HFFc6 (cell line): Measurements from ENCODE around the gene TMEM207. TPM values are rescaled to one million over a fixed set of nuclear protein-coding genes. Genes with fewer than 3 reads are reported as not detected.

Experiments used
- DNase-seq: peaks from one replicate; pipeline ENCODE4 v3.0.0-alpha.2; 2018
- H3K27ac Mint-ChIP-seq: 2 replicates; pipeline ENCODE4 v1.8.0; 2020; ENCODE audit warnings: mild to moderate bottlenecking, mixed read lengths
- H3K27me3 Mint-ChIP-seq: 2 replicates; pipeline ENCODE4 v1.8.0; 2021; ENCODE audit warnings: mild to moderate bottlenecking, moderate library complexity, mixed read lengths; ENCODE audit not compliant: insufficient read depth
- H3K36me3 Mint-ChIP-seq: 2 replicates; pipeline ENCODE4 v1.8.0; 2021; ENCODE audit warnings: low read depth, mixed read lengths
- H3K4me1 Mint-ChIP-seq: 2 replicates; pipeline ENCODE4 v1.8.0; 2020; ENCODE audit warnings: low read depth, mixed read lengths
- H3K4me3 Mint-ChIP-seq: 2 replicates; pipeline ENCODE4 v1.8.0; 2020; ENCODE audit warnings: mild to moderate bottlenecking, moderate library complexity, mixed read lengths
- H3K9me3 Mint-ChIP-seq: 2 replicates; pipeline ENCODE4 v1.8.0; 2020; ENCODE audit warnings: mild to moderate bottlenecking, mixed read lengths
- total RNA-seq, 6 experiments: library from RNA; stranded (reverse); fragmentation: NEBNext Ultra II Directional; extraction: Animal tissue kit (Norgen Biotek cat#: 25700); gene quantifications; 2 replicates in 1 of 6; 3 replicates in 5 of 6; pipeline ENCODE4 v1.2.3, GENCODE V29; 2021
- TF ChIP-seq, protein P1 (sequence below): fragments of 200-600 bp; sonication (generic); IDR thresholded peaks from 2 replicates; pipeline ENCODE4 v1.5.0; 2021; ENCODE audit warnings: antibody characterized with exemption, mild to moderate bottlenecking

The TMEM207 gene
- total RNA-seq, 6 experiments from 2014 or later: not detected

DNA sequence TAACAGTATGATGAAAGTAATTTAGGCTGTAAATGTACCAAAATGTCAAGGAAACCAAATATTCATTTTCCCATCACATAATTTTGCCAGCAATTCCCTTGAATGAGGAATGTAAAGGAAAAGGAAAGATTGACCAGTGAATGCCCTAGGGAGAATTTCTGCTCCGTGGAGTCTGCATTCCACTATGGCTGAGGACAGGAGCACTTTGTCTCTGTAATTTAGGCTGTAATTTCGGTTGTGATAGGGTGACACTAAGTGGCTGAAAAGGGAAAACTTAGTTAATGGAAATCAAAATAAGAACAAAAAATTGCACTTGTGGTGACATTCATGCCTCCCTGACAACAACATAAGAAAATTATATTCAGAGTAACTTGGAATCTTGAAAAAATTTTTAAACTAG lies 8.3 kb upstream of the TMEM207 start:
- no peak overlapping the region for H3K27ac Mint-ChIP-seq
- no peak overlapping the region for H3K4me3 Mint-ChIP-seq
- no peaks in the 10 kb centered on the region; the same call in 1 of the 2 replicates for H3K4me1 Mint-ChIP-seq
- no peaks in the 10 kb centered on the region for H3K36me3 Mint-ChIP-seq
- H3K27me3 Mint-ChIP-seq: peaks cover 2% of the 10 kb centered on the region; the same call in 1 of the 2 replicates
- TF ChIP-seq, protein P1, sequence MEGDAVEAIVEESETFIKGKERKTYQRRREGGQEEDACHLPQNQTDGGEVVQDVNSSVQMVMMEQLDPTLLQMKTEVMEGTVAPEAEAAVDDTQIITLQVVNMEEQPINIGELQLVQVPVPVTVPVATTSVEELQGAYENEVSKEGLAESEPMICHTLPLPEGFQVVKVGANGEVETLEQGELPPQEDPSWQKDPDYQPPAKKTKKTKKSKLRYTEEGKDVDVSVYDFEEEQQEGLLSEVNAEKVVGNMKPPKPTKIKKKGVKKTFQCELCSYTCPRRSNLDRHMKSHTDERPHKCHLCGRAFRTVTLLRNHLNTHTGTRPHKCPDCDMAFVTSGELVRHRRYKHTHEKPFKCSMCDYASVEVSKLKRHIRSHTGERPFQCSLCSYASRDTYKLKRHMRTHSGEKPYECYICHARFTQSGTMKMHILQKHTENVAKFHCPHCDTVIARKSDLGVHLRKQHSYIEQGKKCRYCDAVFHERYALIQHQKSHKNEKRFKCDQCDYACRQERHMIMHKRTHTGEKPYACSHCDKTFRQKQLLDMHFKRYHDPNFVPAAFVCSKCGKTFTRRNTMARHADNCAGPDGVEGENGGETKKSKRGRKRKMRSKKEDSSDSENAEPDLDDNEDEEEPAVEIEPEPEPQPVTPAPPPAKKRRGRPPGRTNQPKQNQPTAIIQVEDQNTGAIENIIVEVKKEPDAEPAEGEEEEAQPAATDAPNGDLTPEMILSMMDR: no peak
- peak; percentile 4 for DNase-seq
- no peaks in the 10 kb centered on the region for H3K9me3 Mint-ChIP-seq

DNA sequence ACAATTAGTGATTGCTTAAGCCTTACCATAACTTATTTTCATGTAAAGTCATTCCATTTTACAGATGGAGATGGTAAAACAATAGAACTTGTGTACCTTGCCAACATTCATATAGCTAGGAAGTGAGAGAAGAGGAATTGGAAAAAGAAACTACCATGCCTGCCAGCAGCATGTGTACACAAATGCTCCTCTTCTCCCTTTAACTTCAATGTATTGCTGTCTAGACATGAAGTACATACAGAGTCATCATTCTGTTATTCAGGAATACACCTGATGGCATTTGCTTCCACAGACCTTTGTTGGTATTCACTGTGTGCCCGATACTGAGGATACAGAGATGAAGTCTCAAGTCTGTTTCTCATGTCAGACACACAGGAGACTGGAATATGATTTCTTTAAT lies 7.1 kb upstream of the TMEM207 start:
- no peak overlapping the region for H3K27ac Mint-ChIP-seq
- DNase-seq: no peak
- no peak overlapping the region for H3K4me3 Mint-ChIP-seq
- H3K4me1 Mint-ChIP-seq: no peaks in the 10 kb centered on the region; the same call in 1 of the 2 replicates
- no peaks in the 10 kb centered on the region for H3K9me3 Mint-ChIP-seq
- TF ChIP-seq, protein P1: no peak
- H3K27me3 Mint-ChIP-seq: peaks cover 2% of the 10 kb centered on the region; the same call in 1 of the 2 replicates
- no peaks in the 10 kb centered on the region for H3K36me3 Mint-ChIP-seq

DNA sequence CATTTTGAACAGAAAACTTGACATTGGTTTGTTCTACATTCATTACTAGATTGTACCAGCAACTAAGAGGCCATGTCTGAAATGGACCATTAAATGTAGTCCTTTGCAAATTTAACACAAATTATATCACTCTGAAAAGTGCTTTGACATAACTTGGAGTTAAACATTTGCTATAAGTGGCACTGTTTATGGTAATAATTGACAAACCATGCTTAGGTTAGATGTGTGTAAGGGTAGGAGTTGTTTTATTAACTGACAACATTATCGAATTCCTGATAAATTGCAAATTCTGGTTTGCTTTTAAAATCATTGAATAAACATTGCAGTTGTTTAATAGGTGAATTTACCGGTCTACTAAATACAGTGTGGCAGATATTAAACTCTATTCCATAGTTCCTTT lies 6.1 kb upstream of the TMEM207 start:
- Mint-ChIP-seq H3K9me3 (no peaks in the 10 kb centered on the region), H3K27me3 (peaks cover 2% of the 10 kb centered on the region; the same call in 1 of the 2 replicates), H3K27ac (no peak overlapping the region), H3K36me3 (no peaks in the 10 kb centered on the region), H3K4me1 (no peaks in the 10 kb centered on the region; the same call in 1 of the 2 replicates), H3K4me3 (no peak overlapping the region)
- TF ChIP-seq, protein P1: no peak
- DNase-seq: no peak

DNA sequence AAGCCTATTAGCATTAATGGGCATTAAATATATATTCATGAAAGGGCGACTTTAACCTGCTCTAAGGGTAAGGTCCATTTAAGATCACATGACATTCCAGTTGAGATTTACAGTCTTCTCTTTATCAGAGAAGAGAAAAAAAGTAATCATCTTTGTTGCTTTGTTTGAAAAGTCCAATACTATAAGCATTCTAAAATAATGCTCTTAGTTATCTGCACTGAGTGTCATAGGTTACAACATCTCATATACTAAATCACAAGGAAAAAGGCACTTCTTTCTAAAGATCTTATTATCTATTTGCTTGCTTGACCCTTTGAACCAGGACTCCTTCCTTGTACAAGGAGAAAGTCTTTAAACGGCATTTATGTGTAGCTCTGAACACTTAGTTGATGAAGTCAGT lies 1.4 kb downstream of the TMEM207 start:
- H3K27me3 Mint-ChIP-seq: no peaks in the 10 kb centered on the region
- no peak overlapping the region for H3K4me3 Mint-ChIP-seq
- no peak for DNase-seq
- no peaks in the 10 kb centered on the region for H3K36me3 Mint-ChIP-seq
- no peaks in the 10 kb centered on the region for H3K9me3 Mint-ChIP-seq
- TF ChIP-seq, protein P1: no peak
- H3K4me1 Mint-ChIP-seq: peaks cover 27% of the 10 kb centered on the region
- no peak overlapping the region for H3K27ac Mint-ChIP-seq

DNA sequence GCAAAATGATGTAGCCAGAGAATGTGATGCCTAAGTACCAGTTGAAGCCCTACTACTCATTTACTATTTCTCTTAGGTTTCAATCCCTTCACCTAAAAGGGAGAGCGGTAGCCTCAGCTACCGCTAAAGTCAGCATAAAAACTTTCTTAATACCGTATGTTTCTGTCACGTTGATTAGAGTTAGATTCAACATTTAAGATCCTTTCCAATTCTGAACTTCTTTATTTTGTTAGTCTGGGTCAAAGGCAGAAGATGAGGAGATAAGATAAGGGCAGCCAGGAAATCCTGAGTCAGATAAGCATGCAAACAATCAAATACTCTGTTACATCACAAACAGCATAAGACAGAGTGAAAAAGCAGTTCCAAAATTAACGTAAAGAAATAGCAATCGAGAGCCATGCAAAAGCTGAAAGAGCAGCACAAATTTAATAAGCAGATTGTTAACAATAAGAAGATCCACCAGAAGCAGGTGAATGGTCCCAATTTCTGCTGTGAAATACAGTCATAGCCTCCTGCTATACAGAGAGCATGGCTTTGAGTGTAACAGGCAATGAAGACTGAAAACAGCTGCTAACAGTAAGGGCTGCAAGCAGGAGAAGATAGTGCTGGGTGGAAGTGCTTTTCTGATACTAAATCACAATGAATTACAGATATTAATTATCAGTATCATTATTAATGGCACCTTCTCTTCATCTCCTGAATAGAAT lies 3.0 kb downstream of the TMEM207 start:
- TF ChIP-seq, protein P1: no peak
- no peak overlapping the region for H3K27ac Mint-ChIP-seq
- no peak for DNase-seq
- H3K9me3 Mint-ChIP-seq: no peaks in the 10 kb centered on the region
- peaks cover 2% of the 10 kb centered on the region; the same call in 1 of the 2 replicates for H3K27me3 Mint-ChIP-seq
- H3K4me1 Mint-ChIP-seq: peaks cover 31% of the 10 kb centered on the region
- no peaks in the 10 kb centered on the region for H3K36me3 Mint-ChIP-seq
- H3K4me3 Mint-ChIP-seq: no peak overlapping the region
